Central memory CD8-positive, alpha-beta T cell (primary cell): ENCODE results near the gene TSHZ2.

ENCODE experiments used
- ATAC-seq: fragments of 150-1000 bp; cut with Tn5 transposase; replicated peaks from 2 replicates; pipeline ENCODE4 v1.10.0; 2022; ENCODE audit warnings: mild to moderate bottlenecking, moderate FRiP score, moderate number of reproducible peaks; ENCODE audit not compliant: poor library complexity, severe bottlenecking; ENCODE audit errors: extremely low read depth
- DNase-seq, 2 donors: peaks; one replicate each; pipeline ENCODE4 v3.0.0; 2021; ENCODE audit warnings: low spot score in 2 of 2
- H3K27ac Mint-ChIP-seq: one replicate; pipeline ENCODE4 v1.8.0; 2022; ENCODE audit warnings: low read depth, mild to moderate bottlenecking, moderate library complexity, mixed read lengths
- H3K27me3 Mint-ChIP-seq: one replicate; pipeline ENCODE4 v1.8.0; 2022; ENCODE audit warnings: mixed read lengths
- H3K36me3 Mint-ChIP-seq: one replicate; pipeline ENCODE4 v1.8.0; 2022; ENCODE audit warnings: mild to moderate bottlenecking, moderate library complexity, mixed read lengths; ENCODE audit not compliant: insufficient read depth
- H3K4me1 Mint-ChIP-seq: one replicate; pipeline ENCODE4 v1.8.0; 2022; ENCODE audit warnings: mixed read lengths
- H3K4me3 Mint-ChIP-seq: one replicate; pipeline ENCODE4 v1.8.0; 2022; ENCODE audit warnings: mild to moderate bottlenecking, moderate library complexity, mixed read lengths
- H3K9me3 Mint-ChIP-seq: one replicate; pipeline ENCODE4 v1.8.0; 2022; ENCODE audit warnings: mixed read lengths

The TSHZ2 gene

DNA sequence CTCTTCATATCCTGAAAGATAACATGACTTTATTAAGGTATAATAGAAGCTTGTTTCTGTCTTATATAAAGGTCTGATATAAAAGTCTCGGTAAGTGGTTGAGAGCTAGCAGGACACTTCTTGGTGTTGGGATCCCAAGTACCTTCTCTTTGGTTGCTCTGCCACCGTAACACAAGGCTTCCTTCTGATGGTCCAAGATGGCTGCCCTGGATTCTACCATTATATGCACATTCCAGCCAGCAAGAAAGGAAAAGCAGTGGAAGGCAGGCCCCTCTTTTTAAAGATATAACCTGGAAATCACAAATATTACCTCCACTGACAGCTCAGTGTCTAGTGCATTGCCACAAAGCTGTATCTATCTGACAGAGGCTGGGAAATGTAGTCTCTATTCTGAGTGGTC is 75.0 kb downstream of the TSHZ2 start:
- H3K27me3 Mint-ChIP-seq: peaks cover 26% of the 10 kb centered on the region
- no peaks in the 10 kb centered on the region for H3K4me1 Mint-ChIP-seq
- ATAC-seq (no peak), DNase-seq (no peak)
- no peak overlapping the region for H3K4me3 Mint-ChIP-seq
- no peak overlapping the region for H3K27ac Mint-ChIP-seq
- no peaks in the 10 kb centered on the region for H3K36me3 Mint-ChIP-seq
- no peaks in the 10 kb centered on the region for H3K9me3 Mint-ChIP-seq

DNA sequence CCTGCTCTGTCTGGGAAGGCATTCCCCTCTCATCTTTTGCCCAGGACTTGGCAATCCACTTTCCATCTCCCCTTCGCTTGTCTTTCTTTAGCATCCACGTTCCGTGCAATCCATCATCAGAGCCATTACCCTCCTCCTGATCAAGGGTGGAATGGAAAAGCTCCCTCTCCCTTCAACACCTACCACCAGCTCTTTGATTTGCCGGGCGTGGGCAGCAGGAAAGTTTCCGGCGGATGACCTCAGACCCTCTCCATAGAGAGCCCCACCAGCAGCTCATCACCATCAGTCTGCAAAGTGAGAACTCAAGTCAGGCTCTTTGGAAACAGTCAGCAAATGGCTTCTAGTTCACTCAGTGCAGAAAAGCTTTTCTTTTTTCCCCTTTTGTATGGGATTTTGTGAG is 76.2 kb downstream of the TSHZ2 start:
- no peak overlapping the region for H3K27ac Mint-ChIP-seq
- DNase-seq (no peak), ATAC-seq (no peak)
- H3K4me1 Mint-ChIP-seq: no peaks in the 10 kb centered on the region
- H3K27me3 Mint-ChIP-seq: peaks cover 19% of the 10 kb centered on the region
- H3K9me3 Mint-ChIP-seq: no peaks in the 10 kb centered on the region
- no peak overlapping the region for H3K4me3 Mint-ChIP-seq
- no peaks in the 10 kb centered on the region for H3K36me3 Mint-ChIP-seq

DNA sequence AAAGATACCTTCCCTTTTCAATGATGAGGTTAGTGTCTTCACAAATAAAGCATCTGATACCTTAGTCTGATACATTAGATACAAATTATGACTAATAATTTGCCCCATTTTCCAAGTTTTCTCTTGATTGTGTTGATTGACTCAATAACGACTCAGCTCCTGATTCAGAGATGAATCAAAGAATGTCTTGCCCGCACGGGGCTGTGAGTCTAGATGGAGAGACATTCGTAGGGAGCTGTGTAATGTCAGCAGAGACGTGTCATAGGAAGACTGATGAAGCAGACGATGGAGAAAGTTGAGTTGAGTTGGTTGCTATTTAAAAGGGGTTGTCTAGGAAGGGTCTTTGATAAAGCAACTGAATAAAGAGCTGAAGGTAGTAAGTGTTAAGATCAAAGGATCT is 78.2 kb downstream of the TSHZ2 start:
- no peak overlapping the region for H3K4me3 Mint-ChIP-seq
- no peak for DNase-seq
- no peaks in the 10 kb centered on the region for H3K9me3 Mint-ChIP-seq
- no peaks in the 10 kb centered on the region for H3K4me1 Mint-ChIP-seq
- H3K36me3 Mint-ChIP-seq: no peaks in the 10 kb centered on the region
- peaks cover 18% of the 10 kb centered on the region for H3K27me3 Mint-ChIP-seq
- no peak overlapping the region for H3K27ac Mint-ChIP-seq
- no peak for ATAC-seq

DNA sequence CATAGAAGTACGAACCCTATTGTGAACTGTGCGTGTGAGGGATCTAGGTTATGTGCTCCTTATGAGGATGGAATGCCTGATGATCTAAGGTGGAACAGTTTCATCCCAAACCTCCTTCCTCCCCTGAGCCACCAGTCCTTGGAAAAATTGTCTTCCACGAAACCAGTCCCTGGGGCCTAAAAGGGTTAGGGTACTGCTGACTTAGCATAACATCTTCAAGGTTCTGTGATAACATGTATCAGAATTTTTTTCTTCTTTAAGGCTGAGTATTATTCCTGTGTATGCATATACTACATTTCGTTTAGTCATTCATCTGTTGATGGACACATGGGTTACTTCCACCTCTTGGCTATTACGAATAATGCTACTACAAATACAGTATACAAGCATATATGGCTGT is 80.2 kb downstream of the TSHZ2 start:
- no peak for ATAC-seq
- peaks cover 27% of the 10 kb centered on the region for H3K27me3 Mint-ChIP-seq
- no peaks in the 10 kb centered on the region for H3K36me3 Mint-ChIP-seq
- no peak for DNase-seq
- H3K4me3 Mint-ChIP-seq: no peak overlapping the region
- no peaks in the 10 kb centered on the region for H3K4me1 Mint-ChIP-seq
- no peaks in the 10 kb centered on the region for H3K9me3 Mint-ChIP-seq
- no peak overlapping the region for H3K27ac Mint-ChIP-seq

DNA sequence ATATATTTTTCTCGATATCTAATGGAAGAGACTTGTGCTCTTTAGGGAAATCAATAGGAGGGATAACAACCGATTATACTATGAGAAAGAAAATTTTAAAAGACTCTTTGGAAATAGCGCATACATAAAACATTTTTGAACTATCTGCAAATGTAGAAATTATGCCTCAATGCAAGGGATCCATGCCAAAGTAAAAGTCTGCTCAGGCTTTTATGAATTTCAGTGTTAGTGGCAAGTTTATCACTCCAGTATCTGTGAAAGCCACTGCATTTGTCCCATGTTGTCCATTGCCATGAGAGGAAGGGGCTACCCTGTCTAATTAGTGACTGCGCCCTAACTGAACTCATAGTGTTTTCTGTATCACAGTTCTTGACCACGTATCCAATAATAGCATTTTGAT is 81.4 kb downstream of the TSHZ2 start:
- H3K9me3 Mint-ChIP-seq: no peaks in the 10 kb centered on the region
- no peak overlapping the region for H3K4me3 Mint-ChIP-seq
- H3K36me3 Mint-ChIP-seq: no peaks in the 10 kb centered on the region
- DNase-seq: no peak
- H3K27me3 Mint-ChIP-seq: peaks cover 33% of the 10 kb centered on the region
- H3K4me1 Mint-ChIP-seq: no peaks in the 10 kb centered on the region
- no peak for ATAC-seq
- no peak overlapping the region for H3K27ac Mint-ChIP-seq

DNA sequence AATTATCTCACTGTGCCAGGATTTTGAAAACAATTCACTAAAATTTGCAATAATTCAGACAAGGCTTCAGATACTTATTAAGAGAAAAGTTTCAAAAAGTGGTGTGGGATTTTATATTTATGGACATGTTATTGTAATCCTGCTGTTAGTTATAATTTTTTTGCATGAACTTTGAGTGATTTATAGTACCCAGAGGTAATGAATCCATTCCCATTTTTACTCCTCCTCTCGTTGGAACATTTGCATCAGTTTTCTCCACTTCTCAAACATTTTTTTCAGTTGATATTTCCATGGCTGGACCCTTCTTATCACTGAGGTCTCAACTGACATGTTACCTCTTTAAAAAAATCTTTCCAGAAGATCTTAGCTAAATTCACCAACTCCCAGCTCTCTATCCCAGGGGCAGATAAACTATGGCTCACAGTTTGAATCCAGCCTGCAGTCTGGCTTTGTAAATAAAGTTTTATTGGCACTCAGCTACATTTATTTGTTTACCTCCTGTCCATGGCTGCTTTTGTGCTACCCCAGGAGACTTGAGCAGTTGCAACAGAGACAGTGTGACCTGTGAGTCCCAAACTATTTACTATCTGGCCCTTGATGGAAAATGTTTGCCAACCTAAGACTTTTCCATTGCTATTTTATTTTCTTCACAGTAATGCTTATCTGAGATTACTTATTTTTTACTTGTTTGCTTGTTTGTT is 83.4 kb downstream of the TSHZ2 start:
- DNase-seq (no peak), ATAC-seq (no peak)
- no peaks in the 10 kb centered on the region for H3K36me3 Mint-ChIP-seq
- H3K27ac Mint-ChIP-seq: no peak overlapping the region
- H3K9me3 Mint-ChIP-seq: no peaks in the 10 kb centered on the region
- H3K4me3 Mint-ChIP-seq: no peak overlapping the region
- peaks cover 33% of the 10 kb centered on the region for H3K27me3 Mint-ChIP-seq
- H3K4me1 Mint-ChIP-seq: no peaks in the 10 kb centered on the region

DNA sequence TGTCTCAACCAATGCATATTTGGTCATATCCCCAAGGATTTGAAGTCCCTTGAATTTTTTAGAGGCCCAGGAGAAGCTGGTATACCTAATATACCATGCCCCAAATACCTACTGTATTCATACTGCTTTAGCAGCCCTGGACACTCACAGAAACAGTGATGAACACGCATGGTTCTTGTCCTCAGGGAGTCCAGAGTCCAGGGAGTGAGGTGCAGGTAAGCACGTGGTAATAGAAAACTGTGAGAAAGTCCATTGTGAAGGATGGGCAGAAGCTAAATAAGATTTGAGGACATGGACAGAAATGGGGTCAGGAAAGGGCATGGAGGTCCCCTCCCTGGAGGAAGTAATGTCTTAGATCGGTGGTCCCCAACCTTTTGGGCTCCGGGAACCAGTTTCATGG is 85.4 kb downstream of the TSHZ2 start:
- H3K36me3 Mint-ChIP-seq: no peaks in the 10 kb centered on the region
- ATAC-seq: no peak
- H3K27ac Mint-ChIP-seq: no peak overlapping the region
- no peak for DNase-seq
- peaks cover 24% of the 10 kb centered on the region for H3K27me3 Mint-ChIP-seq
- H3K9me3 Mint-ChIP-seq: no peaks in the 10 kb centered on the region
- no peaks in the 10 kb centered on the region for H3K4me1 Mint-ChIP-seq
- no peak overlapping the region for H3K4me3 Mint-ChIP-seq

DNA sequence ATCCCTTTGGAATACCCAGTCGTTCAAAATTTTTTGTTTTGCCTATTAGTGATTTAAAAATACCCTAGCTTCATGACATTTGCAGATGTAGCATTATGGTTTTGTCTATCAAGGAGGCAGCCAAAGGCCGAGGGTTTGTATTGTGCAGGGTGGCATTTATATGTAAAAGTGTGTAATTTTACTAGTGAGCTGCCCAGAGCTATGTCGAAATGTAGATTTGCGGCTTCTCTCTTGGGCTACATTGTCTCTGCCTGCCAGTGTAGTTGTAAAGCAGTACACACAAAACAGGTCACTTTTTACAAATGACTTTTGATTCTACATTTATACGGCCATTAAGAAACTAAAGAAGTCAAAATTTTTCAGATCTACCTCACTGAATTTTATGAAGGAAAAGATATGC is 87.7 kb downstream of the TSHZ2 start:
- no peaks in the 10 kb centered on the region for H3K36me3 Mint-ChIP-seq
- no peak overlapping the region for H3K4me3 Mint-ChIP-seq
- no peak overlapping the region for H3K27ac Mint-ChIP-seq
- DNase-seq (no peak), ATAC-seq (no peak)
- no peaks in the 10 kb centered on the region for H3K4me1 Mint-ChIP-seq
- H3K27me3 Mint-ChIP-seq: peaks cover 24% of the 10 kb centered on the region
- no peaks in the 10 kb centered on the region for H3K9me3 Mint-ChIP-seq

DNA sequence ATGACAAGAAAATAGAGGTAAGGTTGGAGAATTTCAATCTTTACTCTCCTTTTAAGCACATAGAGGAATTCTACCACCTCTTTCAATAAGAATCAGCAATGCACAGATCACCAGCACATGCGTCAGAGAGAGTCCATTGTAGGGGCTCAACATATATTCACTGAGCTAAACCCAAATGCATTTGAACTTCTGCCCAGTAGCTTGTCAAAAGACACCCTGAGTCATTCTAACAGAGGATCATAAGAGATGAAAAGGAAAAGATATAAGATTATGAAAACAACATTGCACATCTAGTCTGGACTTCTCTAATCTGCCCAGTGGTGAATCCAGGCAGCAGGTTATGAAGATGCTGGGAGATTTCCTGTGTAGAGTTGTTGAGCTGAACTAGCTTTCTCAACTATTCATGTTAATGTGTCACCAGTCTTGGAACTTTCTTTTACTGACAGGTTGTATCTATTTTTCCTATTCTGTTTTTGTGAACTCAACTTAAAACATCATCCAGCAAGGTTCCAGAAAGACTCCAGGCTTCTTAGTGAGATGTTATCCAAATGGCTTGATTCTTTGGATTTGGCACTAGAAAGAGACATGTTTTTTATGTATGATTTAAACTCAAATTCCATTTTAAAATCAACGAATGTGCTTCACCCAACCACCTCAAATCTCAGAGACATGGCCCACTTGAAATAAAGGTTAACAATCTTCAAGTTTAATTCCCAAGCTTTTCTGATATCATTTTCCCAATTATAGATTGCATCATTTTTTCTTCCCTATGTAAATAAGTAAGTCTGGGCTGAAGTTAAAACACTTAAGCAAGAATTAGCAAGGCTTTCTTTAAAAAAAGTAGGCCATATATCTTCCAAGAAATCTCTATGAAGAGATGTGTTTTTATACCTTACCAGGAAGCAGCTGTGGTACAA is 89.3 kb downstream of the TSHZ2 start:
- Mint-ChIP-seq H3K27ac (no peak overlapping the region), H3K36me3 (no peaks in the 10 kb centered on the region), H3K4me3 (no peak overlapping the region), H3K9me3 (no peaks in the 10 kb centered on the region), H3K27me3 (peaks cover 17% of the 10 kb centered on the region), H3K4me1 (no peaks in the 10 kb centered on the region)
- ATAC-seq (no peak), DNase-seq (no peak)

DNA sequence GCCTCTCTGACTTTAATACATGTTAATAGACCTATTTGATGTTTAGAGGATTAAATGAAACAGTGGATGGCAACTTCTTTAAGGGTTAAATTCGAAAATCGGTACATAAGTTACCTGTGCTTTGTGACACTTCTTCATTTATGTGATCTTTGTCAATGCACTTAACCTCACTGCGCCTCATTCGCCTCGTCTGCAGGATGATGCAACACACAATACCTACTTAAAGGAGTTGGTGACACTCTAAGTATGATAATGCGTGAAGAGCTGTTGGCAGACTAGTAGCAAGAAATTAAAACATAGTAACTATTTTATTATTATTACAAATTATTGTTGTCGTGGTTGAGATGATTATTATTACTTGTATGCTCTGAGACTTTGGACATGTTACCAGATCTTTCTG is 92.8 kb downstream of the TSHZ2 start:
- peaks cover 5% of the 10 kb centered on the region for H3K9me3 Mint-ChIP-seq
- peaks cover 36% of the 10 kb centered on the region for H3K27me3 Mint-ChIP-seq
- no peak overlapping the region for H3K27ac Mint-ChIP-seq
- ATAC-seq (no peak), DNase-seq (no peak)
- no peak overlapping the region for H3K4me3 Mint-ChIP-seq
- no peaks in the 10 kb centered on the region for H3K36me3 Mint-ChIP-seq
- H3K4me1 Mint-ChIP-seq: no peaks in the 10 kb centered on the region

DNA sequence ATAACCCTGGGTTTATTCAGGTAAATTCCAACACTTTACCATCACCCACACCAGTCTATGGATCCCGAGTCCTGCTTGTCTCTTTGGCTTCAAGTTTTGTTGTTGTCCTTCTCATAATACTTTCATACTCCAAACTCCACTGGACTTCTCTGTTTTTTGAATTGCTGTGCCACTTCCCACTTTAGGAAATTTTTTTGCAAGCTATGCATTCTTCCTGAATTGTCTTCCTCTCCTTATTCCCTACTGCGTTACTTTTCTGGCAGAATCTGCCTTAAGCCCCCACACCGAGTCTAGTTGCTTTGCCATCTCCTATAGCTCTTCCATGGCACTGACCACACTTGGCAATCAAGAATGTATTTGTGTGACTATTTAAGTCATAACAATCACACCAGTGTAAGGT is 96.1 kb downstream of the TSHZ2 start:
- no peak for ATAC-seq
- H3K4me3 Mint-ChIP-seq: no peak overlapping the region
- H3K4me1 Mint-ChIP-seq: no peaks in the 10 kb centered on the region
- no peak overlapping the region for H3K27ac Mint-ChIP-seq
- H3K9me3 Mint-ChIP-seq: peaks cover 5% of the 10 kb centered on the region
- H3K27me3 Mint-ChIP-seq: peaks cover 58% of the 10 kb centered on the region
- DNase-seq: no peak
- H3K36me3 Mint-ChIP-seq: no peaks in the 10 kb centered on the region

DNA sequence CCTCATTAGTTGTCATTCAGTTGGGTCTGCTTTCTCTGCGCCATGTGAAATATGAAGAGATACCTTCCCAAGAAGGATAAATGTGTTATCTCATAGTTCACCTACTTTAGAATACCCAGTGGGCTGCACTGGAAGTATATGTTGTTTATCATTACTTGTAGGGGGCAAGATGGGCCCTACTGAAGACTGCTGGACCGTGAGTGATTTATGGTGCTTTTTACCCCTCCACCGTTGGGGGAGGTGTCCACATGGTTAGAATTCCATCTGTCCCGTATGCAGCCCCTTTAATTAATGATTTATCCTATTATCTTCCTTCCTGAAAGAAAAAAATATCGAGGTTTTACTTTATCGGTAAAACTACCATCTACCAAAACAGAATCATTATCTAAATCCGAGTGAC is 97.0 kb downstream of the TSHZ2 start:
- Mint-ChIP-seq H3K9me3 (peaks cover 5% of the 10 kb centered on the region), H3K27ac (no peak overlapping the region), H3K36me3 (no peaks in the 10 kb centered on the region), H3K4me1 (no peaks in the 10 kb centered on the region), H3K4me3 (no peak overlapping the region), H3K27me3 (peaks cover 67% of the 10 kb centered on the region)
- no peak for DNase-seq
- ATAC-seq: no peak

DNA sequence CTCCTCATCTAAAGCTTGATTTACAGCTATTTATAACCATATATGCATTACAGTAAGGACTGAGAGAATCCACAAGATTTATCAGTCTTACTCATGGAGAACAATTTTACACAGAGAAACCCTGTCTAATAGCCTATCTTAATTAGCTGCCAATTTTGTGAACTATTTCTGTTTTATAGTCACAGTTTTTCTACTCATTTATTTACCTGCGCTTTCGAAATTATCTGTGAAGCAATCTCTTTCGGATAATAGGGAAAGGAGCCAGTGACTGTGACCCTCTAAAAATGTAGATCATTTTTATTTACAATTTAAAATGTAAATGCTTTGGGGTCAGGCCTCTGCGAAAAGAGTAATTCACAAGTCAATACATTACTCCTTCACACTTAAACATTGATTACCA is 98.1 kb downstream of the TSHZ2 start:
- Mint-ChIP-seq H3K27ac (no peak overlapping the region), H3K4me1 (no peaks in the 10 kb centered on the region)
- ATAC-seq: no peak

More for the DNA sequence above, 98.1 kb downstream of the TSHZ2 start:
- H3K36me3 Mint-ChIP-seq: no peaks in the 10 kb centered on the region
- peaks cover 68% of the 10 kb centered on the region for H3K27me3 Mint-ChIP-seq
- no peak for DNase-seq
- peaks cover 5% of the 10 kb centered on the region for H3K9me3 Mint-ChIP-seq
- H3K4me3 Mint-ChIP-seq: no peak overlapping the region
